ENCODE data around the gene PROC. TPM values are rescaled to one million over a fixed set of nuclear protein-coding genes. Genes with fewer than 3 reads are reported as not detected.

The PROC gene
- total RNA-seq, 1 experiment from 2014 or later = 0.58 TPM

GRCh38 chr2:127425540-127426490 lies 7.6 kb downstream of the PROC start:
- H3K4me1 ChIP-seq (ENCODE audit: insufficient read depth, low read length) = peaks cover 7% of the 10 kb centered on the region; the same call in 1 of the 2 replicates
- no peak overlapping the region for H3K4me2 ChIP-seq (ENCODE audit: low read length)
- ChIA-PET POLR2A (ENCODE audit: unreplicated experiment) (interaction anchor here (0.6 kb wide), 1 partner anchor 98 kb away, joined by 7 read pairs; no protein-coding TSS in a partner anchor), CTCF (no interaction called here)
- no peak for ATAC-seq
- H3K27ac ChIP-seq (ENCODE audit: low read length) = no peak overlapping the region
- no peaks in the 10 kb centered on the region for H3K9me3 ChIP-seq (ENCODE audit: low read length)
- DNase-seq = no peak
- intact Hi-C loops (cut with micrococcal nuclease) = no loop called here
- H3K27me3 ChIP-seq (ENCODE audit: low read length) = peaks cover 6% of the 10 kb centered on the region
- no peak overlapping the region for H3K9ac ChIP-seq (ENCODE audit: low read length)
- BruUV-seq (replicated peaks) = no TSS peak
- no peak overlapping the region for H3K4me3 ChIP-seq (ENCODE audit: low read length)
- no peaks in the 10 kb centered on the region for H3K79me2 ChIP-seq (ENCODE audit: low read length)
- TF ChIP-seq EZH2phosphoT487 (IDR thresholded peaks at IDR 0.05; ENCODE audit: borderline replicate concordance, low read length) (no peak), EZH2 (IDR thresholded peaks at IDR 0.05; ENCODE audit: low read length, unreplicated experiment) (no peak), CTCF (conservative IDR thresholded peaks at IDR 0.05; ENCODE audit: low read depth, low read length) (no peak)
- H3F3A ChIP-seq (ENCODE audit: low read length, unreplicated experiment) = no peaks in the 10 kb centered on the region
- no peaks in the 10 kb centered on the region for H4K20me1 ChIP-seq (ENCODE audit: low read length)
- H3K36me3 ChIP-seq (ENCODE audit: low read depth, low read length) = no peaks in the 10 kb centered on the region
- no peaks in the 10 kb centered on the region for H3K9me2 ChIP-seq (replicated peaks; ENCODE audit: low read length)
- H2AFZ ChIP-seq (ENCODE audit: low read length) = no peak overlapping the region

DNA sequence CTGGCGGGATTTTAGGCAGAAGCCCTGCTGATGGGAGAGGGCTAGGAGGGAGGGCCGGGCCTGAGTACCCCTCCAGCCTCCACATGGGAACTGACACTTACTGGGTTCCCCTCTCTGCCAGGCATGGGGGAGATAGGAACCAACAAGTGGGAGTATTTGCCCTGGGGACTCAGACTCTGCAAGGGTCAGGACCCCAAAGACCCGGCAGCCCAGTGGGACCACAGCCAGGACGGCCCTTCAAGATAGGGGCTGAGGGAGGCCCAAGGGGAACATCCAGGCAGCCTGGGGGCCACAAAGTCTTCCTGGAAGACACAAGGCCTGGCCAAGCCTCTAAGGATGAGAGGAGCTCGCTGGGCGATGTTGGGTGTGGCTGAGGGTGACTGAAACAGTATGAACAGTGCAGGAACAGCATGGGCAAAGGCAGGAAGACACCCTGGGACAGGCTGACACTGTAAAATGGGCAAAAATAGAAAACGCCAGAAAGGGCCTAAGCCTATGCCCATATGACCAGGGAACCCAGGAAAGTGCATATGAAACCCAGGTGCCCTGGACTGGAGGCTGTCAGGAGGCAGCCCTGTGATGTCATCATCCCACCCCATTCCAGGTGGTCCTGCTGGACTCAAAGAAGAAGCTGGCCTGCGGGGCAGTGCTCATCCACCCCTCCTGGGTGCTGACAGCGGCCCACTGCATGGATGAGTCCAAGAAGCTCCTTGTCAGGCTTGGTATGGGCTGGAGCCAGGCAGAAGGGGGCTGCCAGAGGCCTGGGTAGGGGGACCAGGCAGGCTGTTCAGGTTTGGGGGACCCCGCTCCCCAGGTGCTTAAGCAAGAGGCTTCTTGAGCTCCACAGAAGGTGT lies 8.5 kb downstream of the PROC start:
- ATAC-seq (no peak), DNase-seq (no peak)
- Histone ChIP-seq H3K4me1 (ENCODE audit: insufficient read depth, low read length) (peaks cover 7% of the 10 kb centered on the region; the same call in 1 of the 2 replicates), H3K9me2 (replicated peaks; ENCODE audit: low read length) (no peaks in the 10 kb centered on the region), H3K27me3 (ENCODE audit: low read length) (peaks cover 6% of the 10 kb centered on the region), H3K36me3 (ENCODE audit: low read depth, low read length) (no peaks in the 10 kb centered on the region), H3K4me2 (ENCODE audit: low read length) (no peak overlapping the region), H4K20me1 (ENCODE audit: low read length) (no peaks in the 10 kb centered on the region), H3F3A (ENCODE audit: low read length, unreplicated experiment) (no peaks in the 10 kb centered on the region), H3K9me3 (ENCODE audit: low read length) (no peaks in the 10 kb centered on the region), H3K4me3 (ENCODE audit: low read length) (no peak overlapping the region), H3K9ac (ENCODE audit: low read length) (no peak overlapping the region), H2AFZ (ENCODE audit: low read length) (no peak overlapping the region), H3K79me2 (ENCODE audit: low read length) (no peaks in the 10 kb centered on the region), H3K27ac (ENCODE audit: low read length) (no peak overlapping the region)
- TF ChIP-seq CTCF (conservative IDR thresholded peaks at IDR 0.05; ENCODE audit: low read depth, low read length) (no peak), EZH2phosphoT487 (IDR thresholded peaks at IDR 0.05; ENCODE audit: borderline replicate concordance, low read length) (no peak)
- intact Hi-C loops (cut with micrococcal nuclease) = no loop called here
- ChIA-PET POLR2A (ENCODE audit: unreplicated experiment) (no interaction called here), CTCF (no interaction called here)
- BruUV-seq (replicated peaks) = no TSS peak

Measured in PC-3 (cell line).